Tibial nerve (tissue), 4 donors: Measurements from ENCODE around the gene DNAAF6. TPM values are rescaled to one million over a fixed set of nuclear protein-coding genes. Genes with fewer than 3 reads are reported as not detected.

Experiments
- DNase-seq, 2 donors: peaks; one replicate each; pipeline ENCODE4 v3.0.0-alpha.2; 2019; ENCODE audit warnings: low spot score in 2 of 2
- H3K27ac ChIP-seq, 4 donors: fragments of 200-600 bp; sonication (generic) in 3 of 4; one replicate each; pipeline ENCODE4 v1.5.1; 2017 to 2019; ENCODE audit warnings: mild to moderate bottlenecking in 1 of 4
- H3K27me3 ChIP-seq, 2 donors: fragments of 200-600 bp; sonication (generic) in 1 of 2; one replicate each; pipeline versions ENCODE4 v1.5.1 to v1.6.0; 2017 to 2019
- H3K36me3 ChIP-seq, 3 donors: fragments of 200-600 bp; sonication (generic); one replicate each; pipeline ENCODE4 v1.5.1; 2018 to 2019
- H3K4me1 ChIP-seq, 4 donors: fragments of 200-600 bp; sonication (generic) in 3 of 4; one replicate each; pipeline ENCODE4 v1.5.1; 2017 to 2019
- H3K4me3 ChIP-seq, 4 donors: fragments of 200-600 bp; sonication (generic) in 3 of 4; one replicate each; pipeline ENCODE4 v1.5.1; 2017 to 2019; ENCODE audit warnings: mild to moderate bottlenecking in 1 of 4, moderate library complexity in 1 of 4
- H3K9me3 ChIP-seq, 4 donors: fragments of 200-600 bp; sonication (generic) in 3 of 4; one replicate each; pipeline ENCODE4 v1.5.1; 2017 to 2019
- CTCF ChIP-seq, 5 experiments: fragments of 200-600 bp in 3 of 5; fragments of 450-650 bp in 2 of 5; sonication (generic) in 3 of 5; IDR thresholded peaks; one replicate each; pipeline ENCODE4 v1.5.1; 2016 to 2019; ENCODE audit warnings: antibody characterized with exemption in 5 of 5, mild to moderate bottlenecking in 3 of 5, moderate library complexity in 2 of 5
- EP300 ChIP-seq, 2 donors: sonication (generic); formaldehyde crosslinking; IDR thresholded peaks; one replicate each; pipeline ENCODE4 v1.6.1; 2017; ENCODE audit warnings: antibody characterized with exemption in 2 of 2, mild to moderate bottlenecking in 1 of 2
- POLR2A ChIP-seq, 2 donors: fragments of 450-650 bp; IDR thresholded peaks; one replicate each; pipeline ENCODE4 v1.6.1; 2017; ENCODE audit warnings: antibody characterized with exemption in 2 of 2, mild to moderate bottlenecking in 2 of 2, moderate library complexity in 2 of 2
- WGBS, 2 donors: methylation state at CpG; one replicate each; pipeline ENCODE4 v1.1.5; 2018; 5-methylcytosine and 5-hydroxymethylcytosine counted together
- total RNA-seq, 4 donors: library from RNA; depleted of rRNA; stranded (reverse); fragments of >200 nt; gene quantifications; one replicate each; pipeline ENCODE4 v1.1.0, GENCODE V29; 2016

DNAAF6 gene
- total RNA-seq, 4 donors from 2014 or later: not detected

- H3K4me3 ChIP-seq: peak overlapping the region in 2 of 4 donors; percentile 38 to 49
- TF ChIP-seq CTCF (IDR thresholded peaks at IDR 0.05) (no peak), POLR2A (IDR thresholded peaks at IDR 0.05) (no peak), EP300 (IDR thresholded peaks at IDR 0.05) (no peak)
- no peaks in the 10 kb centered on the region for H3K9me3 ChIP-seq
- WGBS, 2 donors: 56 to 71% methylated on average over 9 of the region's 9 CpGs
- H3K27ac ChIP-seq: no peak overlapping the region
- no peak for DNase-seq
- no peaks in the 10 kb centered on the region for H3K36me3 ChIP-seq
- peaks cover 0 to 11% of the 10 kb centered on the region in 2 donors for H3K27me3 ChIP-seq
- no peaks in the 10 kb centered on the region for H3K4me1 ChIP-seq
Observed at GRCh38 chrX:107206697-107207065, 270 bp downstream of the DNAAF6 start.

GRCh38 chrX:107207089-107207488 is 678 bp downstream of the DNAAF6 start:
- no peak overlapping the region for H3K27ac ChIP-seq
- no peaks in the 10 kb centered on the region for H3K4me1 ChIP-seq
- no peak for DNase-seq
- WGBS, 2 donors: 83 to 97% methylated on average over 7 of the region's 7 CpGs
- no peaks in the 10 kb centered on the region for H3K36me3 ChIP-seq
- no peak overlapping the region for H3K4me3 ChIP-seq
- H3K9me3 ChIP-seq: no peaks in the 10 kb centered on the region
- TF ChIP-seq POLR2A (IDR thresholded peaks at IDR 0.05): no peak
- peaks cover 0 to 8% of the 10 kb centered on the region in 2 donors for H3K27me3 ChIP-seq

DNA sequence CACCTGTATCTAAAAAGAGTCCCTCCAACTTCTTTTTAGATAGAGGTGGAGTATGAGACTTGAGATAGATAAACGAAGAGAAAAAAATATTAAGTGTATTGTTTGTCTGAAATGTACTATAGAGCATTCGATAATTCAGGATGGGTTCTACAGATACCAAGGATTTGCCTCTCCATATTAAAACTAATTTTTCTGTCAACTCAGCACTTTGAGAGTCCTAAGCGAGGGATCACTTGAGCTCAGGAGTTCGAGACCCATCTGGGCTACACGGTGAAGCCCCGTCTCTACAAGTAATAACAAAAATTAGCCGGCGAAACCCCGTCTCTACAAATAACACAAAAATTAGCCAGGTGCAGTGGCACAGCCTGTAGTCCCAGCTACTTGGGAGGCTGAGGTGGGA is 1.5 kb downstream of the DNAAF6 start:
- no peak for DNase-seq
- 93 to 96% methylated on average over 9 of the region's 9 CpGs for whole genome bisulfite sequencing, 2 donors
- no peak for TF ChIP-seq CTCF (IDR thresholded peaks at IDR 0.05)
- no peak for TF ChIP-seq EP300 (IDR thresholded peaks at IDR 0.05)
- TF ChIP-seq POLR2A (IDR thresholded peaks at IDR 0.05): no peak
- Histone ChIP-seq H3K27ac (no peak overlapping the region), H3K4me1 (no peaks in the 10 kb centered on the region), H3K4me3 (no peak overlapping the region), H3K9me3 (no peaks in the 10 kb centered on the region), H3K36me3 (no peaks in the 10 kb centered on the region), H3K27me3 (peaks cover 0 to 8% of the 10 kb centered on the region in 2 donors)

DNA sequence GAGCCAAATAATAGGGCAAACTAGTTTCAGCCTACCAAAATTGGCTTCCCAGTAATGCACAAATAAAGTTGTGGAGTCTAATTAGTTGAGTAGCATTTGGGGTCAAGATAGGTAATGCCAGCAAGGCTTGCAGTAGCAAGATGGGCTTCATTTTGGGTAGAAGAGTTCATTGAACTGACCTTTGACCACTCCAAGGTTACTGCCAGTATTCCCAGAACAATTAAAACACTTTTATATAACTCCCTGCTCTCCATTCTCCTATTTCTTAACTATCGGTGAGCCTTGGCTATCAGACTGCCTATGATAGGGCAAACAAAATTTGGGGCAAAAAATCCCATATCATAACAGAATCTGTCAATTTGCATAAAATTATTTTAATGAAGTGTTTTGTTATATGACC is 7.1 kb downstream of the DNAAF6 start:
- no peaks in the 10 kb centered on the region for H3K4me1 ChIP-seq
- TF ChIP-seq CTCF (IDR thresholded peaks at IDR 0.05) (no peak), POLR2A (IDR thresholded peaks at IDR 0.05) (no peak), EP300 (IDR thresholded peaks at IDR 0.05) (no peak)
- H3K27ac ChIP-seq: no peak overlapping the region
- no peaks in the 10 kb centered on the region for H3K36me3 ChIP-seq
- H3K27me3 ChIP-seq: peaks cover 0 to 9% of the 10 kb centered on the region in 2 donors
- DNase-seq: no peak
- no peaks in the 10 kb centered on the region for H3K9me3 ChIP-seq
- WGBS, 2 donors: 76 to 85% methylated on average over 1 of the region's 1 CpG
- no peak overlapping the region for H3K4me3 ChIP-seq

DNA sequence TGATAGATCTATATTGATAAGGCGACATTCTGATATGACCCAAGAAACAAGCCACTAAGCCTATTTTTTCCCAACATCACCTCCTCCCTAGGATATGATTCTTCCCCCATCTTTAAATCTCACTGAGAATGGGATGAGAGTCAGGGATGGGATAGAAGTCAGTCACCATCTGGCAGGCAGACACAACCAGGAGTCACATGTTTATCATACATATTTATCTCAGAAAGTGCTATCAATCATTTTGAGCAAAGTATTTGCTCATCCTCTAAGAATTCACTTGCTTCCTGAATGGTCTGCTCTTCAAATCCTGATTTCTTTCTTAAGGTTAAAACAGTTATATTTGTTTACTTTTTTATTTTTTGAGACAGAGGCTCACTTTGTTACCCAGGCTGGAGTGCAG is 20.3 kb downstream of the DNAAF6 start:
- Histone ChIP-seq H3K27me3 (peaks cover 0 to 8% of the 10 kb centered on the region in 2 donors), H3K27ac (no peak overlapping the region), H3K36me3 (no peaks in the 10 kb centered on the region), H3K4me3 (no peak overlapping the region), H3K9me3 (no peaks in the 10 kb centered on the region), H3K4me1 (no peaks in the 10 kb centered on the region)
- no peak for TF ChIP-seq CTCF (IDR thresholded peaks at IDR 0.05)
- WGBS, 2 donors: 91 to 97% methylated on average over 1 of the region's 1 CpG
- no peak for DNase-seq
